NCI-H146 treated with DMSO at 0.1 percent for 48 hours (cell line): ENCODE data around the gene PPP1R14B.

ENCODE experiments used
- DNase-seq: peaks from one replicate; lab custom pipeline; 2025; ENCODE audit not compliant: unreplicated experiment; lab: John Stamatoyannopoulos, UW

The PPP1R14B gene

GRCh38 chr11:64261556-64262080, 14.9 kb upstream of the PPP1R14B start:
- no peak for DNase-seq

- no peak for DNase-seq
Observed at GRCh38 chr11:64260147-64260708, 13.5 kb upstream of the PPP1R14B start.

- no peak for DNase-seq
Observed at GRCh38 chr11:64259533-64260067, 12.9 kb upstream of the PPP1R14B start.

GRCh38 chr11:64258946-64259532, 12.3 kb upstream of the PPP1R14B start:
- DNase-seq, result no peak

- no peak for DNase-seq
Observed at GRCh38 chr11:64258356-64258755, 11.6 kb upstream of the PPP1R14B start.

- no peak for DNase-seq
Observed at GRCh38 chr11:64256300-64256699, 9.6 kb upstream of the PPP1R14B start.

- DNase-seq, result no peak
Observed at GRCh38 chr11:64255135-64256128, 8.7 kb upstream of the PPP1R14B start.

GRCh38 chr11:64254326-64254725, 7.6 kb upstream of the PPP1R14B start:
- no peak for DNase-seq

- no peak for DNase-seq
Observed at GRCh38 chr11:64253481-64253880, 6.7 kb upstream of the PPP1R14B start.

GRCh38 chr11:64253043-64253442, 6.3 kb upstream of the PPP1R14B start:
- no peak for DNase-seq

GRCh38 chr11:64252003-64252872, 5.5 kb upstream of the PPP1R14B start:
- no peak for DNase-seq

- no peak for DNase-seq
Observed at GRCh38 chr11:64251753-64252002, 4.9 kb upstream of the PPP1R14B start.

GRCh38 chr11:64251016-64251752, 4.4 kb upstream of the PPP1R14B start, which contains the start of gene PLCB3:
PLCB3 (plus strand) TSS chr11:64251530; CDS start chr11:64251650, 120 bp downstream.
- DNase-seq, result no peak

- DNase-seq, result no peak
Observed at GRCh38 chr11:64250415-64251015, 3.8 kb upstream of the PPP1R14B start.

- DNase-seq, result no peak
Observed at GRCh38 chr11:64249563-64250414, 3.0 kb upstream of the PPP1R14B start.

- no peak for DNase-seq
Observed at GRCh38 chr11:64249038-64249437, 2.3 kb upstream of the PPP1R14B start.

- DNase-seq, result no peak
Observed at GRCh38 chr11:64248578-64248977, 1.8 kb upstream of the PPP1R14B start.

GRCh38 chr11:64247729-64248531, 1.2 kb upstream of the PPP1R14B start:
- DNase-seq, result no peak
